H1 (cell line): ENCODE measurements around the gene PRDX3. TPM values are rescaled to one million over a fixed set of nuclear protein-coding genes. Genes with fewer than 3 reads are reported as not detected.

Experiments
- CTCF ChIA-PET: fragments of 300-600 bp; sonication (Branson Sonifier 250); formaldehyde crosslinking; loops from one replicate; lab custom pipeline; 2021; ENCODE audit not compliant: partially characterized antibody; lab: Charles Lee
- POLR2A ChIA-PET: fragments of 300-600 bp; sonication (Branson Sonifier 250); formaldehyde crosslinking; loops from one replicate; lab custom pipeline; 2021; ENCODE audit warnings: inconsistent platforms; ENCODE audit not compliant: partially characterized antibody; lab: Charles Lee
- DNase-seq, 2 experiments: peaks; one replicate each; pipeline versions ENCODE4 v3.0.0 to v3.0.0-alpha.2; 2010 to 2022; ENCODE audit warnings: low spot score in 2 of 2, low read depth in 1 of 2, mixed read lengths in 1 of 2
- FAIRE-seq: peaks from 2 replicates; lab custom pipeline; 2011; peaks lifted over from hg19 to GRCh38; lab: Jason Lieb, UNC
- H2AFZ ChIP-seq: 2 replicates; pipeline ENCODE4 v1.8.1; 2012; ENCODE audit warnings: low read length, inconsistent platforms
- H2AK5ac ChIP-seq: 2 replicates; pipeline ENCODE4 v1.6.1; 2013; ENCODE audit warnings: low read depth, low read length
- H2BK120ac ChIP-seq: replicated peaks from 2 replicates; pipeline ENCODE3; 2013; ENCODE audit warnings: low read depth, low read length, inconsistent platforms
- H2BK12ac ChIP-seq: 2 replicates; pipeline ENCODE4 v1.6.1; 2013; ENCODE audit warnings: low read depth, low read length
- H2BK15ac ChIP-seq: 2 replicates; pipeline ENCODE4 v1.6.1; 2013; ENCODE audit warnings: low read length
- H2BK20ac ChIP-seq: 2 replicates; pipeline ENCODE4 v1.6.1; 2013; ENCODE audit warnings: low read length
- H2BK5ac ChIP-seq: 2 replicates; pipeline ENCODE4 v1.6.1; 2013; ENCODE audit warnings: low read depth, low read length
- H3K14ac ChIP-seq: 2 replicates; pipeline ENCODE4 v1.6.1; 2013; ENCODE audit warnings: inconsistent platforms; ENCODE audit not compliant: insufficient read length
- H3K18ac ChIP-seq: 2 replicates; pipeline ENCODE4 v1.6.1; 2013; ENCODE audit warnings: low read length; ENCODE audit errors: extremely low read depth
- H3K23ac ChIP-seq: 2 replicates; pipeline ENCODE4 v1.6.1; 2013; ENCODE audit warnings: inconsistent platforms; ENCODE audit not compliant: insufficient read length
- H3K23me2 ChIP-seq: 2 replicates; pipeline ENCODE4 v1.6.1; 2013; ENCODE audit warnings: low read depth, low read length
- H3K27ac ChIP-seq: 2 replicates; pipeline ENCODE4 v1.6.1; 2011; ENCODE audit warnings: low read depth, low read length, inconsistent platforms
- H3K27me3 ChIP-seq, 4 experiments: replicated peaks in 1 of 4; 1 replicate in 1 of 4; 2 replicates in 3 of 4; pipeline versions ENCODE4 v1.6.1 to v1.8.1; 2011 to 2013; ENCODE audit warnings: low read length in 3 of 4, mild to moderate bottlenecking in 3 of 4, inconsistent platforms in 2 of 4, mixed read lengths in 2 of 4, moderate library complexity in 1 of 4; ENCODE audit not compliant: control insufficient read depth in 3 of 4, insufficient read depth in 3 of 4; ENCODE audit errors: extremely low read depth in 1 of 4
- H3K36me3 ChIP-seq, 4 experiments: 2 replicates each; pipeline versions ENCODE4 v1.6.1 to v1.8.1; 2011 to 2013; ENCODE audit warnings: mild to moderate bottlenecking in 4 of 4, low read length in 3 of 4, moderate library complexity in 2 of 4, control low read depth in 1 of 4, inconsistent platforms in 1 of 4; ENCODE audit not compliant: insufficient read depth in 4 of 4, control insufficient read depth in 2 of 4
- H3K4ac ChIP-seq: replicated peaks from 2 replicates; pipeline ENCODE3; 2013; ENCODE audit warnings: low read length, low read depth, mixed read lengths, inconsistent platforms; ENCODE audit not compliant: insufficient read length
- H3K4me1 ChIP-seq, 4 experiments: replicated peaks in 1 of 4; 1 replicate in 1 of 4; 2 replicates in 3 of 4; pipeline versions ENCODE4 v1.6.1 to v1.8.1; 2011 to 2013; ENCODE audit warnings: low read length in 3 of 4, inconsistent platforms in 2 of 4, mixed read lengths in 1 of 4; ENCODE audit not compliant: insufficient read depth in 4 of 4, control insufficient read depth in 3 of 4
- H3K4me2 ChIP-seq, 2 experiments: 2 replicates each; pipeline versions ENCODE4 v1.6.1 to v1.8.1; 2011 to 2013; ENCODE audit warnings: low read depth in 2 of 2, low read length in 2 of 2, control low read depth in 1 of 2, inconsistent platforms in 1 of 2, mild to moderate bottlenecking in 1 of 2; ENCODE audit not compliant: insufficient read depth in 1 of 2
- H3K4me3 ChIP-seq, 4 experiments: fragments of 200-600, 300-600 bp in 1 of 4; sonication (generic), shearing (Covaris generic), sonication (Bioruptor Twin) in 1 of 4; 2 replicates each; pipeline versions ENCODE4 v1.5.1 to v1.8.1; 2011 to 2016; ENCODE audit warnings: low read length in 4 of 4, low read depth in 3 of 4, control low read depth in 2 of 4, inconsistent platforms in 2 of 4, mild to moderate bottlenecking in 2 of 4, mixed read lengths in 1 of 4, moderate library complexity in 1 of 4; ENCODE audit not compliant: insufficient read depth in 2 of 4; ENCODE audit errors: extremely low read depth in 1 of 4
- H3K56ac ChIP-seq: replicated peaks from 2 replicates; pipeline ENCODE3; 2013; ENCODE audit warnings: low read depth, mild to moderate bottlenecking, mixed read lengths, low read length, inconsistent platforms; ENCODE audit not compliant: insufficient read length
- H3K79me1 ChIP-seq: 2 replicates; pipeline ENCODE4 v1.6.1; 2013; ENCODE audit warnings: low read depth, low read length, control low read depth
- H3K79me2 ChIP-seq, 2 experiments: 2 replicates each; pipeline versions ENCODE4 v1.6.1 to v1.8.1; 2012 to 2013; ENCODE audit warnings: low read length in 2 of 2, mild to moderate bottlenecking in 2 of 2, inconsistent platforms in 1 of 2; ENCODE audit not compliant: insufficient read depth in 2 of 2, control insufficient read depth in 1 of 2
- H3K9ac ChIP-seq, 4 experiments: replicated peaks in 1 of 4; 1 replicate in 1 of 4; 2 replicates in 3 of 4; pipeline versions ENCODE4 v1.6.1 to v1.8.1; 2011 to 2013; ENCODE audit warnings: low read depth in 3 of 4, low read length in 3 of 4, control low read depth in 2 of 4, mild to moderate bottlenecking in 2 of 4, moderate library complexity in 2 of 4, inconsistent platforms in 1 of 4; ENCODE audit errors: extremely low read depth in 1 of 4
- H3K9me3 ChIP-seq, 2 experiments: 2 replicates each; pipeline versions ENCODE4 v1.6.1 to v1.8.1; 2012 to 2013; ENCODE audit warnings: mild to moderate bottlenecking in 2 of 2, moderate library complexity in 2 of 2, control low read depth in 1 of 2, inconsistent platforms in 1 of 2, low read depth in 1 of 2, low read length in 1 of 2, mixed read lengths in 1 of 2; ENCODE audit not compliant: insufficient read depth in 2 of 2
- H4K20me1 ChIP-seq, 2 experiments: replicated peaks in 1 of 2; 2 replicates each; pipeline versions ENCODE3 to v1.8.1; 2011 to 2013; ENCODE audit warnings: inconsistent platforms in 2 of 2, low read length in 2 of 2, mild to moderate bottlenecking in 1 of 2; ENCODE audit not compliant: insufficient read depth in 2 of 2, control insufficient read depth in 1 of 2
- H4K5ac ChIP-seq: 2 replicates; pipeline ENCODE4 v1.6.1; 2013; ENCODE audit warnings: low read length, low read depth, mixed read lengths, inconsistent platforms; ENCODE audit not compliant: insufficient read length
- H4K8ac ChIP-seq: 2 replicates; pipeline ENCODE4 v1.8.0; 2013; ENCODE audit warnings: mild to moderate bottlenecking, moderate library complexity, low read length, inconsistent platforms; ENCODE audit not compliant: insufficient read depth; ENCODE audit errors: extremely low read depth
- H4K91ac ChIP-seq: replicated peaks from 2 replicates; pipeline ENCODE3; 2013; ENCODE audit warnings: low read length, mixed read lengths, inconsistent platforms; ENCODE audit not compliant: insufficient read length
- ASH2L ChIP-seq: fragments of 200-600, 300-600 bp; sonication (generic); IDR thresholded peaks from one replicate; pipeline ENCODE4 v1.7.1; 2017; ENCODE audit warnings: low read length
- EZH2 ChIP-seq: fragments of 200-600 bp; sonication (generic); IDR thresholded peaks from 2 replicates; pipeline ENCODE4 v1.7.1; 2012; ENCODE audit warnings: low read depth, mild to moderate bottlenecking, moderate library complexity, low read length, inconsistent platforms; ENCODE audit not compliant: severe bottlenecking
- HDAC6 ChIP-seq: IDR thresholded peaks from one replicate; pipeline ENCODE4 v1.7.1; 2012; ENCODE audit warnings: low read depth, mild to moderate bottlenecking, inconsistent platforms, low read length, moderate library complexity
- MAX ChIP-seq: IDR thresholded peaks from 2 replicates; pipeline ENCODE4 v1.6.1; 2012; ENCODE audit warnings: inconsistent platforms
- SIN3A ChIP-seq, 2 experiments: IDR thresholded peaks in 1 of 2; conservative IDR thresholded peaks in 1 of 2; 2 replicates each; pipeline ENCODE4 v1.6.1; 2011 to 2012; ENCODE audit warnings: low read length in 2 of 2, improper control_type of control experiment in 1 of 2, low read depth in 1 of 2, mild to moderate bottlenecking in 1 of 2
- SP1 ChIP-seq: IDR thresholded peaks from 2 replicates; pipeline ENCODE4 v1.6.1; 2011; ENCODE audit warnings: low read depth, low read length
- SUZ12 ChIP-seq: fragments of 200-600 bp; sonication (generic); IDR thresholded peaks from 2 replicates; pipeline ENCODE4 v1.6.1; 2012; ENCODE audit warnings: mild to moderate bottlenecking, inconsistent platforms, low read length, moderate library complexity, mixed read lengths
- TBP ChIP-seq: IDR thresholded peaks from 2 replicates; pipeline ENCODE4 v1.6.1; 2011; ENCODE audit warnings: low read depth, low read length, improper control_type of control experiment
- WGBS, 2 experiments: shearing (Covaris generic) in 1 of 2; methylation state at CpG; one replicate each; pipeline versions ENCODE4 v1.1.6 to v1.1.7; 2013 to 2015; ENCODE audit warnings: low lambda C conversion rate in 2 of 2, mixed read lengths in 2 of 2, inconsistent platforms in 1 of 2, low coverage in 1 of 2, missing lambda C conversion rate in 1 of 2; ENCODE audit not compliant: insufficient replicate concordance in 2 of 2, insufficient coverage in 1 of 2, insufficient read length in 1 of 2; ENCODE audit errors: extremely low coverage in 1 of 2, missing lambda C conversion rate in 1 of 2; 5-methylcytosine and 5-hydroxymethylcytosine counted together
- polyA plus RNA-seq, 7 experiments: library from polyadenylated mRNA; depleted of rRNA in 3 of 7; stranded (reverse) in 5 of 7; unstranded in 2 of 7; fragments of >200 nt in 5 of 7; fragments of 200-250 nt in 2 of 7; gene quantifications; 1 replicate in 5 of 7; 2 replicates in 1 of 7; 4 replicates in 1 of 7; pipeline versions ENCODE4 v1.2.1 to v1.2.3, GENCODE V29; 2011 to 2013; ENCODE audit warnings: missing spikeins in 2 of 7, mixed read lengths in 2 of 7
- total RNA-seq: library from RNA; stranded (reverse); fragmentation: NEBNext Ultra II Directional; extraction: Animal tissue kit (Norgen Biotek cat#: 25700); gene quantifications from 2 replicates; pipeline ENCODE4 v1.2.1, GENCODE V29; 2021

Gene PRDX3
- total and polyA plus RNA-seq, 2 of the 8 experiments (the other 6 are each of a cell fraction or from before 2014, with no cell fraction given), result 201 to 208 TPM

GRCh38 chr10:119207713-119208552 lies 29.3 kb upstream of the PRDX3 start:
- no peak overlapping the region for H2BK15ac ChIP-seq
- no peak for FAIRE-seq
- H2AK5ac ChIP-seq, result no peak overlapping the region
- no peak overlapping the region for H2AFZ ChIP-seq
- CTCF ChIA-PET, result interaction anchor here (0.6 to 10.9 kb wide), 23 partner anchors 9 to 274 kb away, joined by 3 to 272 read pairs (median 6); no protein-coding TSS in a partner anchor
- H3K18ac ChIP-seq, result no peak overlapping the region
- no peaks in the 10 kb centered on the region for H3K79me1 ChIP-seq
- H2BK12ac ChIP-seq, result no peak overlapping the region
- no peak overlapping the region for H3K56ac ChIP-seq
- no peak overlapping the region for H3K27ac ChIP-seq
- H3K9ac ChIP-seq, result no peak overlapping the region
- no peak overlapping the region for H4K5ac ChIP-seq
- H3K27me3 ChIP-seq, result peaks cover 5 to 17% (median 14%) of the 10 kb centered on the region in 4 experiments
- no peak overlapping the region for H2BK20ac ChIP-seq
- H4K8ac ChIP-seq, result no peak overlapping the region
- no peak overlapping the region for H3K14ac ChIP-seq
- peaks cover 0 to 5% of the 10 kb centered on the region in 2 experiments for H4K20me1 ChIP-seq
- no peak overlapping the region for H3K23ac ChIP-seq
- peaks cover 7% of the 10 kb centered on the region for H3K23me2 ChIP-seq
- peak in 1 of 2 experiments; percentile 81 for DNase-seq
- H3K4me3 ChIP-seq, result peak overlapping the region; percentile 37 to 79 (median 62)
- H2BK5ac ChIP-seq, result no peak overlapping the region
- H4K91ac ChIP-seq, result no peak overlapping the region
- H3K9me3 ChIP-seq, result no peaks in the 10 kb centered on the region
- no peaks in the 10 kb centered on the region for H3K36me3 ChIP-seq
- WGBS, 2 experiments, result 3% methylated on average over 49 of the region's 62 CpGs; no CpG with 5 or more reads in 1 of the 2 experiments
- H3K4ac ChIP-seq, result no peak overlapping the region
- H3K79me2 ChIP-seq, result no peaks in the 10 kb centered on the region
- TF ChIP-seq SP1 (no peak), SUZ12 (peak; percentile 75), HDAC6 (no peak), TBP (0 out of 2 replicates have a peak, but pooled peaks have one; percentile 5), SIN3A (conservative IDR thresholded peaks at IDR 0.05 in 1 of 2, IDR thresholded peaks at IDR 0.05 in 1 of 2; ENCODE audit: low read depth in 1 of 2, low read length in 2 of 2) (peak; percentile 77 to 78; a peak in 3 of 4 replicates), ASH2L (peak; percentile 48), EZH2 (peak; percentile 63), MAX (peak; percentile 49)
- TF ChIP-seq, all 59 proteins: peak for 6
- Histone ChIP-seq H3K4me1 (peaks cover 3 to 8% (median 6%) of the 10 kb centered on the region in 4 experiments), H2BK120ac (no peak overlapping the region), H3K4me2 (peak overlapping the region; percentile 75 to 94)
- POLR2A ChIA-PET, result interaction anchor here (0.7 to 1.6 kb wide), 4 partner anchors 9 to 389 kb away, joined by 3 to 4 read pairs (median 4); partner anchors contain the start of gene TIAL1
